ENCODE data around the gene ZNF813.
"Not testable (repeated sequence)": the region's sequence is repeated elsewhere in the genome, so short reads cannot be mapped to it uniquely, and the experiment has no call there.

The ZNF813 gene

GRCh38 chr19:53485046-53486004 lies 17.8 kb downstream of the ZNF813 start:
- Histone ChIP-seq H3K36me3 (ENCODE audit: control insufficient read depth, insufficient read depth, low read length) (peaks cover 3% of the 10 kb centered on the region), H3K4me3 (replicated peaks; ENCODE audit: low read depth, low read length) (no peak overlapping the region), H3K27me3 (replicated peaks; ENCODE audit: control insufficient read depth, insufficient read depth, low read length) (no peaks in the 10 kb centered on the region)
- no peak for TF ChIP-seq CTCF (IDR thresholded peaks at IDR 0.05; ENCODE audit: insufficient read depth, low read length, poor library complexity, severe bottlenecking)
- no peak for DNase-seq (ENCODE audit: extremely low read depth, insufficient read length)

GRCh38 chr19:53492153-53492552 lies 24.6 kb downstream of the ZNF813 start:
- DNase-seq (ENCODE audit: extremely low read depth, insufficient read length), result no peak
- peaks cover 6% of the 10 kb centered on the region for H3K36me3 ChIP-seq (ENCODE audit: control insufficient read depth, insufficient read depth, low read length)
- H3K27me3 ChIP-seq (replicated peaks; ENCODE audit: control insufficient read depth, insufficient read depth, low read length), result no peaks in the 10 kb centered on the region
- H3K4me3 ChIP-seq (replicated peaks; ENCODE audit: low read depth, low read length), result no peak overlapping the region
- no peak for TF ChIP-seq CTCF (IDR thresholded peaks at IDR 0.05; ENCODE audit: insufficient read depth, low read length, poor library complexity, severe bottlenecking)

GRCh38 chr19:53497311-53498023 lies 29.9 kb downstream of the ZNF813 start:
- DNase-seq (ENCODE audit: extremely low read depth, insufficient read length); H3K4me3 ChIP-seq (replicated peaks; ENCODE audit: low read depth, low read length); H3K27me3 ChIP-seq (replicated peaks; ENCODE audit: control insufficient read depth, insufficient read depth, low read length); H3K36me3 ChIP-seq (ENCODE audit: control insufficient read depth, insufficient read depth, low read length): not testable (repeated sequence)

- not testable (repeated sequence) for DNase-seq (ENCODE audit: extremely low read depth, insufficient read length); H3K36me3 ChIP-seq (ENCODE audit: control insufficient read depth, insufficient read depth, low read length); H3K4me3 ChIP-seq (replicated peaks; ENCODE audit: low read depth, low read length); H3K27me3 ChIP-seq (replicated peaks; ENCODE audit: control insufficient read depth, insufficient read depth, low read length)
Observed at GRCh38 chr19:53498024-53498395, 30.5 kb downstream of the ZNF813 start.

GRCh38 chr19:53503151-53503550 lies 35.6 kb downstream of the ZNF813 start:
- H3K36me3 ChIP-seq (ENCODE audit: control insufficient read depth, insufficient read depth, low read length); DNase-seq (ENCODE audit: extremely low read depth, insufficient read length); H3K4me3 ChIP-seq (replicated peaks; ENCODE audit: low read depth, low read length); H3K27me3 ChIP-seq (replicated peaks; ENCODE audit: control insufficient read depth, insufficient read depth, low read length): not testable (repeated sequence)

- not testable (repeated sequence) for H3K36me3 ChIP-seq (ENCODE audit: control insufficient read depth, insufficient read depth, low read length); H3K27me3 ChIP-seq (replicated peaks; ENCODE audit: control insufficient read depth, insufficient read depth, low read length); DNase-seq (ENCODE audit: extremely low read depth, insufficient read length); H3K4me3 ChIP-seq (replicated peaks; ENCODE audit: low read depth, low read length)
Observed at GRCh38 chr19:53503671-53504364, 36.3 kb downstream of the ZNF813 start.

- H3K4me3 ChIP-seq (replicated peaks; ENCODE audit: low read depth, low read length); H3K27me3 ChIP-seq (replicated peaks; ENCODE audit: control insufficient read depth, insufficient read depth, low read length); DNase-seq (ENCODE audit: extremely low read depth, insufficient read length); H3K36me3 ChIP-seq (ENCODE audit: control insufficient read depth, insufficient read depth, low read length): not testable (repeated sequence)
Observed at GRCh38 chr19:53504365-53504703, 36.8 kb downstream of the ZNF813 start.

- DNase-seq (ENCODE audit: extremely low read depth, insufficient read length), result no peak
- Histone ChIP-seq H3K36me3 (ENCODE audit: control insufficient read depth, insufficient read depth, low read length) (no peaks in the 10 kb centered on the region), H3K4me3 (replicated peaks; ENCODE audit: low read depth, low read length) (no peak overlapping the region), H3K27me3 (replicated peaks; ENCODE audit: control insufficient read depth, insufficient read depth, low read length) (no peaks in the 10 kb centered on the region)
- no peak for TF ChIP-seq CTCF (IDR thresholded peaks at IDR 0.05; ENCODE audit: insufficient read depth, low read length, poor library complexity, severe bottlenecking)
Observed at GRCh38 chr19:53504885-53505284, 37.4 kb downstream of the ZNF813 start.

All from GM06990 (cell line).